K562 (cell line): Measurements from ENCODE around the gene SLC35G6. TPM values are rescaled to one million over a fixed set of nuclear protein-coding genes. Genes with fewer than 3 reads are reported as not detected.

Source experiments
- ATF1 ChIP-seq, 2 experiments: fragments of 450-650 bp in 1 of 2; IDR thresholded peaks; 2 replicates each; pipeline ENCODE4 v1.6.1; 2016; ENCODE audit warnings: missing compliant biosample characterization in 1 of 2, missing genetic modification characterization in 1 of 2
- C11orf30 ChIP-seq: fragments of 450-650 bp; IDR thresholded peaks from 2 replicates; pipeline ENCODE4 v1.6.1; 2016; ENCODE audit warnings: low read depth, mild to moderate bottlenecking
- CBX3 ChIP-seq, 2 experiments: IDR thresholded peaks; 1 replicate in 1 of 2; 2 replicates in 1 of 2; pipeline ENCODE4 v1.6.1; 2012; ENCODE audit warnings: inconsistent platforms in 2 of 2, low read length in 2 of 2, borderline replicate concordance in 1 of 2, control low read depth in 1 of 2
- CTBP1 ChIP-seq: fragments of 450-650 bp; IDR thresholded peaks from 2 replicates; pipeline ENCODE4 v1.6.1; 2016; ENCODE audit warnings: borderline replicate concordance
- CTCF ChIP-seq, 3 experiments: IDR thresholded peaks in 2 of 3; conservative IDR thresholded peaks in 1 of 3; 2 replicates each; pipeline ENCODE4 v1.5.1; 2011 to 2012; ENCODE audit warnings: low read length in 3 of 3, mild to moderate bottlenecking in 3 of 3, control low read depth in 2 of 3, improper control_type of control experiment in 1 of 3, inconsistent platforms in 1 of 3, low read depth in 1 of 3, mixed read lengths in 1 of 3, moderate library complexity in 1 of 3; ENCODE audit not compliant: insufficient read depth in 2 of 3
- CXXC5 ChIP-seq: fragments of 250-450 bp; sonication (Bioruptor Pico); IDR thresholded peaks from 2 replicates; pipeline ENCODE4 v1.8.0; 2022; ENCODE audit warnings: inconsistent platforms, mild to moderate bottlenecking, moderate library complexity
- ERF ChIP-seq: fragments of 450-650 bp; formaldehyde crosslinking; IDR thresholded peaks from 2 replicates; pipeline ENCODE4 v1.4.0; 2020; ENCODE audit warnings: mild to moderate bottlenecking, mixed read lengths
- FOXJ3 ChIP-seq: sonication (generic); formaldehyde crosslinking; IDR thresholded peaks from 2 replicates; pipeline ENCODE4 v1.4.0; 2020; ENCODE audit warnings: mild to moderate bottlenecking, missing genetic modification reagents
- FOXO4 ChIP-seq: fragments of 450-650 bp; formaldehyde crosslinking; IDR thresholded peaks from 2 replicates; pipeline ENCODE4 v1.4.0; 2020; ENCODE audit warnings: mild to moderate bottlenecking, moderate library complexity
- ID3 ChIP-seq, 2 experiments: fragments of 250-450 bp in 1 of 2; fragments of 450-650 bp in 1 of 2; sonication (Bioruptor Pico) in 1 of 2; IDR thresholded peaks; 2 replicates each; pipeline versions ENCODE4 v1.6.1 to v1.8.0; 2016 to 2021; ENCODE audit warnings: mild to moderate bottlenecking in 2 of 2, moderate library complexity in 2 of 2, missing compliant biosample characterization in 1 of 2, missing genetic modification characterization in 1 of 2
- KDM4B ChIP-seq, 2 experiments: fragments of 450-650 bp in 1 of 2; sonication (generic) in 1 of 2; IDR thresholded peaks; 2 replicates each; pipeline ENCODE4 v1.6.1; 2016 to 2017; ENCODE audit warnings: borderline replicate concordance in 2 of 2, antibody characterized with exemption in 1 of 2, low read depth in 1 of 2, mild to moderate bottlenecking in 1 of 2
- KLF10 ChIP-seq: fragments of 250-450 bp; sonication (Bioruptor Pico); IDR thresholded peaks from 2 replicates; pipeline ENCODE4 v1.6.1; 2021; ENCODE audit warnings: matching md5 sums
- MAFK ChIP-seq: IDR thresholded peaks from 2 replicates; pipeline ENCODE4 v1.6.1; 2011; ENCODE audit warnings: low read length, improper control_type of control experiment
- MAX ChIP-seq: sonication (generic); formaldehyde crosslinking; IDR thresholded peaks from 2 replicates; pipeline ENCODE4 v1.9.0; 2022; ENCODE audit warnings: mild to moderate bottlenecking, missing genetic modification reagents
- MTA1 ChIP-seq: fragments of 450-650 bp; IDR thresholded peaks from 2 replicates; pipeline ENCODE4 v1.6.1; 2017; ENCODE audit warnings: borderline replicate concordance
- NBN ChIP-seq: fragments of 450-650 bp; IDR thresholded peaks from 2 replicates; pipeline ENCODE4 v1.6.1; 2016; ENCODE audit warnings: low read depth, mild to moderate bottlenecking
- PHF8 ChIP-seq: fragments of 200-600 bp; sonication (generic); IDR thresholded peaks from 2 replicates; pipeline ENCODE4 v1.6.1; 2012; ENCODE audit warnings: mixed run types, mild to moderate bottlenecking, inconsistent platforms, low read length, moderate library complexity, borderline replicate concordance
- RB1 ChIP-seq: fragments of 450-650 bp; IDR thresholded peaks from 2 replicates; pipeline ENCODE4 v1.6.1; 2017; ENCODE audit warnings: low read depth, mild to moderate bottlenecking
- RFX1 ChIP-seq: fragments of 450-650 bp; IDR thresholded peaks from 2 replicates; pipeline ENCODE4 v1.6.1; 2016; ENCODE audit warnings: mild to moderate bottlenecking, moderate library complexity
- SRF ChIP-seq, 2 experiments: fragments of 250-450, 450-650 bp in 1 of 2; sonication (Bioruptor Pico) in 1 of 2; sonication (generic) in 1 of 2; formaldehyde crosslinking; IDR thresholded peaks; 2 replicates each; pipeline versions ENCODE4 v1.5.0 to v1.5.1; 2020 to 2022; ENCODE audit warnings: mild to moderate bottlenecking in 1 of 2, missing genetic modification reagents in 1 of 2
- TARDBP ChIP-seq: fragments of 450-650 bp; IDR thresholded peaks from 2 replicates; pipeline ENCODE4 v1.6.1; 2016
- ZBED1 ChIP-seq: IDR thresholded peaks from 2 replicates; pipeline ENCODE4 v1.6.1; 2014
- ZFPM2 ChIP-seq: fragments of 250-450 bp; sonication (Bioruptor Pico); IDR thresholded peaks from 2 replicates; pipeline ENCODE4 v1.5.1; 2022; ENCODE audit warnings: mild to moderate bottlenecking
- ZNF778 ChIP-seq: fragments of 450-650 bp; formaldehyde crosslinking; IDR thresholded peaks from 2 replicates; pipeline ENCODE4 v1.4.0; 2020; ENCODE audit warnings: mild to moderate bottlenecking, moderate library complexity
- ZNF830 ChIP-seq: fragments of 250-450 bp; sonication (Bioruptor Pico); IDR thresholded peaks from 2 replicates; pipeline ENCODE4 v1.5.0; 2021; ENCODE audit warnings: mild to moderate bottlenecking
- polyA plus RNA-seq, 8 experiments: library from polyadenylated mRNA; depleted of rRNA in 4 of 8; stranded (reverse) in 5 of 8; unstranded in 3 of 8; fragments of >200 nt; fragmentation: Nextera tagmentation in 2 of 8; fragmentation: Illumina TruSeq in 1 of 8; extraction: Ambion mirVana in 2 of 8; extraction: Trizol in 1 of 8; gene quantifications; 2 replicates each; pipeline versions ENCODE4 v1.2.1 to v1.2.3, GENCODE V29; 2011 to 2014; ENCODE audit warnings: inconsistent platforms in 1 of 8, missing spikeins in 1 of 8
- total RNA-seq, 7 experiments: library from RNA; depleted of rRNA in 6 of 7; stranded (reverse); fragments of >200 nt in 6 of 7; fragmentation: Illumina TruSeq in 2 of 7; extraction: Trizol in 2 of 7; gene quantifications; 2 replicates each; pipeline versions ENCODE4 v1.2.1 to v1.2.3, GENCODE V29; 2011 to 2021; ENCODE audit warnings: low replicate concordance in 1 of 7

Gene SLC35G6
- total and polyA plus RNA-seq, 9 of the 15 experiments (the other 6 are each of a cell fraction or from before 2014, with no cell fraction given) = not detected

- TF ChIP-seq ATF1 (CRISPR knock-in tag; IDR thresholded peaks at IDR 0.05) (peak; percentile 49; the same call in 1 of the 2 replicates), ATF1 (tag; IDR thresholded peaks at IDR 0.05) (peak; percentile 96), KLF10 (CRISPR knock-in tag) (no peak), NBN (peak; percentile 76; the same call in 1 of the 2 replicates), PHF8 (peak; percentile 59; the same call in 1 of the 2 replicates), C11orf30 (peak; percentile 15), CTCF (IDR thresholded peaks at IDR 0.05 in 2 of 3, conservative IDR thresholded peaks at IDR 0.05 in 1 of 3; ENCODE audit: insufficient read depth in 2 of 3, low read depth in 1 of 3, low read length in 3 of 3) (peak in 2 of 3 experiments; percentile 23 to 46; a peak in 3 of 6 replicates), CXXC5 (CRISPR knock-in tag) (peak; percentile 64), MAFK (peak; percentile 33; the same call in 1 of the 2 replicates), FOXO4 (CRISPR knock-in tag) (no peak), RFX1 (no peak), RB1 (peak; percentile 36; the same call in 1 of the 2 replicates), ZNF778 (CRISPR knock-in tag) (no peak), MAX (CRISPR knock-in tag) (peak; percentile 71), FOXJ3 (no peak), ID3 (CRISPR knock-in tag; IDR thresholded peaks at IDR 0.05) (no peak), ID3 (tag; IDR thresholded peaks at IDR 0.05) (peak; percentile 74; the same call in 1 of the 2 replicates), CTBP1 (peak; percentile 62; the same call in 1 of the 2 replicates), ZBED1 (no peak), CBX3 (IDR thresholded peaks at IDR 0.05; ENCODE audit: borderline replicate concordance in 1 of 2, low read length in 2 of 2) (peak in 1 of 2 experiments; percentile 60; a peak in 1 of 3 replicates), ZFPM2 (CRISPR knock-in tag) (no peak), MTA1 (0 out of 2 replicates have a peak, but pooled peaks have one; percentile 43), TARDBP (0 out of 2 replicates have a peak, but pooled peaks have one; percentile 29), KDM4B (IDR thresholded peaks at IDR 0.05; ENCODE audit: borderline replicate concordance in 2 of 2, low read depth in 1 of 2) (no peak), SRF (CRISPR knock-in tag; IDR thresholded peaks at IDR 0.05) (0 out of 4 replicates have a peak, but pooled peaks of 1 of the 2 experiments have one; percentile 8), ERF (CRISPR knock-in tag) (0 out of 2 replicates have a peak, but pooled peaks have one; percentile 30), ZNF830 (no peak)
Observed at GRCh38 chr17:7483255-7484066, 2.2 kb downstream of the SLC35G6 start (continued).
